Left lung (tissue), 10 donors: ENCODE results near the gene WDR59. TPM values are rescaled to one million over a fixed set of nuclear protein-coding genes. Genes with fewer than 3 reads are reported as not detected.
A peak's percentile ranks its signal among the peaks of the same experiment; 100 is the strongest.

Experiments
- ATAC-seq: fragments of 200-7000 bp; cut with Tn5 transposase; one replicate; pipeline ENCODE4 v1.9.1; 2020; ENCODE audit warnings: moderate library complexity
- DNase-seq, 4 donors: peaks; one replicate each; pipeline ENCODE4 v3.0.0-alpha.2; 2013 to 2020
- H3K27ac ChIP-seq, 2 donors: fragments of 200-600 bp; sonication (generic) in 1 of 2; one replicate each; pipeline versions ENCODE4 v1.5.0 to v1.8.0; 2020 to 2021
- H3K27me3 ChIP-seq, 2 donors: fragments of 200-600 bp; sonication (generic) in 1 of 2; one replicate each; pipeline versions ENCODE4 v1.5.0 to v1.8.0; 2020 to 2021
- H3K36me3 ChIP-seq, 2 donors: fragments of 200-600 bp; sonication (generic) in 1 of 2; one replicate each; pipeline versions ENCODE4 v1.5.0 to v1.8.0; 2020 to 2021
- H3K4me1 ChIP-seq, 2 donors: fragments of 200-600 bp; one replicate each; pipeline ENCODE4 v1.8.0; 2021
- H3K4me3 ChIP-seq, 2 donors: fragments of 200-600 bp; sonication (generic) in 1 of 2; one replicate each; pipeline versions ENCODE4 v1.5.0 to v1.8.0; 2020 to 2021; ENCODE audit warnings: mild to moderate bottlenecking in 1 of 2
- H3K9me3 ChIP-seq, 2 donors: fragments of 200-600 bp; sonication (generic) in 1 of 2; one replicate each; pipeline versions ENCODE4 v1.5.0 to v1.8.0; 2020 to 2021
- intact Hi-C, 2 donors: fragments of 100-400 bp; cut with DNase I; formaldehyde crosslinking; loops; one replicate each; pipeline versions ENCODE4 v1.11.2 to v1.14.2; 2022
- polyA plus RNA-seq, 6 donors: library from polyadenylated mRNA; unstranded; fragments of 120-200 nt; gene quantifications; one replicate each; pipeline ENCODE4 v1.2.1, GENCODE V29; 2013; ENCODE audit not compliant: insufficient read length in 6 of 6
- total RNA-seq, 2 donors: library from RNA; stranded (reverse); fragmentation: NEBNext Ultra II Directional; extraction: Animal tissue kit (Norgen Biotek cat#: 25700); gene quantifications; one replicate each; pipeline ENCODE4 v1.2.1, GENCODE V29; 2021
- TF ChIP-seq, protein P1 (sequence below), 2 donors: fragments of 200-600 bp; sonication (generic) in 1 of 2; IDR thresholded peaks; one replicate each; pipeline versions ENCODE4 v1.5.0 to v1.8.0; 2021; ENCODE audit warnings: antibody characterized with exemption in 2 of 2
- donor health status: DM: no; HTN: yes; CAD: no.
- donor health status: DM: no; HTN: no; CAD: no.

The WDR59 gene
- total and polyA plus RNA-seq, 8 donors, result 46.9 to 113 (median 97.6) TPM

DNA sequence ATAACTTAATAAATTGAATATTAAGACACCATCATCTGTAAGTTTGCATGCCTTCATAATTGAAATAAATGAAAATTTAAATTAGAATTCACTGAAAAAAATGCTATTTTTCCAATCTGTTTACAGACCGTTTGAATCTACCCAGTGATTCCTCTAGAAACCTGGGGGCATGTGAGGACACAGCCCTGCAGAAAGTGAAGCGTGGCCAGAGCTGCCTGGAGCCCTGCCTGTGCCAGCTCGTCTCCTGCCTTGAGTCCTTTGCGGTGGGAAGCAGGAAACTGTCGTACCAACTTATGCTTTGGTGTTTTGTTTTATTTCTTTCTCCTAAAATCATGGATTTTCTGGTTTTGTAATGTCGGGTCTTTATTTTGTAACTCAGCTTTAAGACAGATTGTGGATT, 142.5 kb downstream of the WDR59 start:
- ATAC-seq, result no peak
- Histone ChIP-seq H3K36me3 (no peaks in the 10 kb centered on the region), H3K27ac (no peak overlapping the region), H3K27me3 (no peaks in the 10 kb centered on the region), H3K4me1 (no peaks in the 10 kb centered on the region), H3K4me3 (no peak overlapping the region), H3K9me3 (no peaks in the 10 kb centered on the region)
- DNase-seq, result no peak
- intact Hi-C loops, result no loop called here
- TF ChIP-seq, protein P1, sequence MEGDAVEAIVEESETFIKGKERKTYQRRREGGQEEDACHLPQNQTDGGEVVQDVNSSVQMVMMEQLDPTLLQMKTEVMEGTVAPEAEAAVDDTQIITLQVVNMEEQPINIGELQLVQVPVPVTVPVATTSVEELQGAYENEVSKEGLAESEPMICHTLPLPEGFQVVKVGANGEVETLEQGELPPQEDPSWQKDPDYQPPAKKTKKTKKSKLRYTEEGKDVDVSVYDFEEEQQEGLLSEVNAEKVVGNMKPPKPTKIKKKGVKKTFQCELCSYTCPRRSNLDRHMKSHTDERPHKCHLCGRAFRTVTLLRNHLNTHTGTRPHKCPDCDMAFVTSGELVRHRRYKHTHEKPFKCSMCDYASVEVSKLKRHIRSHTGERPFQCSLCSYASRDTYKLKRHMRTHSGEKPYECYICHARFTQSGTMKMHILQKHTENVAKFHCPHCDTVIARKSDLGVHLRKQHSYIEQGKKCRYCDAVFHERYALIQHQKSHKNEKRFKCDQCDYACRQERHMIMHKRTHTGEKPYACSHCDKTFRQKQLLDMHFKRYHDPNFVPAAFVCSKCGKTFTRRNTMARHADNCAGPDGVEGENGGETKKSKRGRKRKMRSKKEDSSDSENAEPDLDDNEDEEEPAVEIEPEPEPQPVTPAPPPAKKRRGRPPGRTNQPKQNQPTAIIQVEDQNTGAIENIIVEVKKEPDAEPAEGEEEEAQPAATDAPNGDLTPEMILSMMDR (IDR thresholded peaks at IDR 0.05), result no peak

DNA sequence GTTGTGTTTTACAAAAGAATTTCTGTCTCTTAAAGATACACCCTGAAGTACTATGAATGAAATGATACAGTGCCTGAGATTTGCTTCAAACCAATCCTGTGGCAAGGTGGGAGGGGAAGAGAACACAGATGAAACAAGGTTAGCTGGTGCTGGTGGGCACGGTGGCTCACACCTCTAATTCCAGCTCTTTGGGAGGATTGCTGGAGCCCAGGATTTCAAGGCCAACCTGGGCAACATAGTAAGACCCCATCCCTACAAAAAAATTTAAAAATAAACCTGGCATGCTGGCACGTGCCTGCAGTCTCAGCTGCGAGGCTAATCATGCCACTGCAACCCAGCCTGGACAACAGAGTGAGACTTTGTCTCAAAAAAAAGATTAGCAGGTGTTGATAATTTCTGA, 143.0 kb downstream of the WDR59 start:
- intact Hi-C loops, result no loop called here
- Histone ChIP-seq H3K4me1 (no peaks in the 10 kb centered on the region), H3K4me3 (no peak overlapping the region), H3K27me3 (no peaks in the 10 kb centered on the region), H3K9me3 (no peaks in the 10 kb centered on the region), H3K36me3 (no peaks in the 10 kb centered on the region), H3K27ac (no peak overlapping the region)
- DNase-seq (no peak), ATAC-seq (no peak)
- TF ChIP-seq, protein P1 (IDR thresholded peaks at IDR 0.05), result no peak

DNA sequence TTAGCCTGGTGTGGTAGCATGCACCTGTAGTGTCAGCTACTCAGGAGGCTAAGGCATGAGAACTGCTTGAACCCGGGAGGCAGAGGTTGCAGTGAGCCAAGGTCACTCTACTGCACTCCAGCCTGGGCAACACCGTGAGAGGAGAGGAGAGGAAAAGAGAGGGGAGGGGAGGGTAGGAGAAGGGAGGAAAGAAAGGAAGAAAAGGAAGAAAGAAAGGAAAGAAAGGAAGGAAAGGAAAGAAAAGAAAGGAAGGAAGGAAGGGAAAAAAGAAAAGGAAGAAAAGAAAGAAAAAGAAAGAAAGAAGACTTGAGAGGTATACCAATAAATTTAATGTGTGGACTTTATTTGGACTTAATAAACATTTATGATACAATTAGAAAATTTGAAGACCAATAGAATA, 143.5 kb downstream of the WDR59 start:
- Histone ChIP-seq H3K27ac (no peak overlapping the region), H3K36me3 (no peaks in the 10 kb centered on the region), H3K4me1 (no peaks in the 10 kb centered on the region), H3K27me3 (no peaks in the 10 kb centered on the region), H3K9me3 (no peaks in the 10 kb centered on the region), H3K4me3 (no peak overlapping the region)
- intact Hi-C loops, result no loop called here
- ATAC-seq (no peak), DNase-seq (no peak)
- TF ChIP-seq, protein P1 (IDR thresholded peaks at IDR 0.05), result no peak

DNA sequence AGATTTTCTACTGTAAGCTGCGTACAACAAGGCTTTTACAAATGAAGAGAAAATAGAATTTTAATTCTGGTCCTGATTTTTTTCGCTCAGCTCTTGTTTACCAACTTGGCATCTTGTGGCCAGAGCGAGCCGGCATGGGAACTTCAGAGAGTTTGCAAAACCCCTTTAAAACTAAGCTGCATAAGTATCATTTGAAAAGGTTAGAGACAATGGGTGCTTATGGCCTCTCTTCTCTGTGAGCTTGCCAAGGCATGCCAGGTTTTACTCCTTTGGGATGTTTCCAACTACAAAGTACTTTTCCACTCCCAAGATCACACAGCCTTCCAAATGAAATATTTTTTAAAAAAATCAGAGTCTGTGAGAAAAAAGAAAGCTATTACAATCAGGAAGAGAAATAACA, 147.9 kb downstream of the WDR59 start:
- intact Hi-C loops, result no loop called here
- TF ChIP-seq, protein P1 (IDR thresholded peaks at IDR 0.05), result no peak

DNA sequence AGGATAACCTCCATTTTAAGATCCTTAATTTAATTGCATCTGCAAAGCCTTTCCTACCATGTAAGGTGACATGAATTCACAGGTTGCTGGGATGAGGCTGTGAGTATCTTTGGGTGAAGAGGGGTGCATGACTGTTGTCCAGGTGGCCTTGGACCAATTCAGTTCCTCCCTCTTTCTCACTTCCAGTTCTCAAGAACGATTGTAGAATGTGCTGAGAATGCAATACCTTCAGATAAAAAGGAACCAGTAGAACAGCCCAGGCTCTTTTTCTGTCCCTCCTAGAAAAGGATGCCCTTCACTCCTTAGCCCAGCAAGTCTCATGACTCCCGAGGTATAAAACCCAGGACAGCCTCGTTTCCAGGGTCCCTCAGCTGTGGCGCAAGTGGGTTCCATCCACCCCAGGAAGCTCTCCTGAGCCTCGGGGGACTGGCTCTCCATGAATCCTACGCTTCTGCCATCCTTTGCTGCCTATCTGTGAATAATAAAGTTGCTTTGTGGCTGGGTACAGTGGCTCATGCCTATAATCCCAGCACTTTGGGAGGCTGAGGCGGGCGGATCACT, 148.7 kb downstream of the WDR59 start:
- Histone ChIP-seq H3K9me3 (no peaks in the 10 kb centered on the region), H3K36me3 (no peaks in the 10 kb centered on the region), H3K4me1 (no peaks in the 10 kb centered on the region), H3K4me3 (no peak overlapping the region), H3K27me3 (no peaks in the 10 kb centered on the region), H3K27ac (no peak overlapping the region)
- TF ChIP-seq, protein P1 (IDR thresholded peaks at IDR 0.05), result no peak
- no peak for DNase-seq
- no peak for ATAC-seq
- intact Hi-C loops, result no loop called here

More for the DNA sequence above, 147.9 kb downstream of the WDR59 start:
- no peaks in the 10 kb centered on the region for H3K9me3 ChIP-seq
- no peak overlapping the region for H3K27ac ChIP-seq
- H3K4me3 ChIP-seq, result no peak overlapping the region
- ATAC-seq, result peak; percentile 69
- no peaks in the 10 kb centered on the region for H3K4me1 ChIP-seq
- peak in 1 of 4 donors; percentile 9 for DNase-seq
- H3K27me3 ChIP-seq, result no peaks in the 10 kb centered on the region
- no peaks in the 10 kb centered on the region for H3K36me3 ChIP-seq
